HCT116 (cell line): Measurements from ENCODE around the gene UNKL. TPM values are rescaled to one million over a fixed set of nuclear protein-coding genes. Genes with fewer than 3 reads are reported as not detected.

Experiments
- ATAC-seq: fragments of 200-7000 bp; cut with Tn5 transposase; 2 replicates; pipeline ENCODE4 v1.9.1; 2020; ENCODE audit warnings: mild to moderate bottlenecking, moderate library complexity
- BruUV-seq: library from RNA; stranded (reverse); fragments of 400-500 nt; replicated peaks from 2 replicates; lab custom pipeline; 2021; lab: Mats Ljungman, UMichigan
- CTCF ChIA-PET: fragments of 300-600 bp; sonication (Branson Sonifier 250); formaldehyde crosslinking; loops from one replicate; lab custom pipeline; 2021; ENCODE audit warnings: antibody characterized with exemption; lab: Charles Lee
- POLR2A ChIA-PET: fragments of 300-600, 350-600 bp; sonication (Branson Sonifier 250); formaldehyde crosslinking; loops from one replicate; lab custom pipeline; 2021; ENCODE audit warnings: antibody characterized with exemption; lab: Charles Lee
- RAD21 ChIA-PET, 2 experiments: fragments of 300-600 bp; sonication (Branson Sonifier 250); formaldehyde crosslinking; loops; one replicate each; lab custom pipeline; 2023; ENCODE audit warnings: low total read pairs in 2 of 2; ENCODE audit not compliant: uncharacterized antibody in 2 of 2, unreplicated experiment in 2 of 2, low non-redundant PET in 1 of 2; lab: Charles Lee
- DNase-seq: peaks from one replicate; pipeline ENCODE4 v3.0.0-alpha.2; 2010; ENCODE audit warnings: low read depth, low spot score
- H2AFZ ChIP-seq: fragments of 200-600 bp; shearing (Covaris generic), sonication (generic); 2 replicates; pipeline ENCODE4 v1.6.1; 2017; ENCODE audit warnings: low read depth, mixed run types, mixed read lengths, antibody characterized with exemption, low read length; ENCODE audit not compliant: poor library complexity, severe bottlenecking
- H3K27ac ChIP-seq: 2 replicates; pipeline ENCODE4 v1.5.1; 2012; ENCODE audit warnings: low read depth, low read length
- H3K27me3 ChIP-seq: fragments of 200-600 bp; sonication (generic); 2 replicates; pipeline ENCODE4 v1.6.1; 2016; ENCODE audit warnings: mixed run types, low read length, mixed read lengths; ENCODE audit not compliant: insufficient read depth
- H3K36me3 ChIP-seq, 2 experiments: fragments of 200-500 bp in 1 of 2; fragments of 200-600 bp in 1 of 2; sonication (Bioruptor generic) in 1 of 2; sonication (generic) in 1 of 2; 2 replicates each; pipeline versions ENCODE4 v1.5.1 to v1.6.1; 2014 to 2016; ENCODE audit warnings: low read length in 2 of 2, inconsistent platforms in 1 of 2, mixed read lengths in 1 of 2, mixed run types in 1 of 2; ENCODE audit not compliant: insufficient read depth in 2 of 2, control insufficient read depth in 1 of 2
- H3K4me1 ChIP-seq, 2 experiments: fragments of 200-600 bp in 1 of 2; sonication (generic) in 1 of 2; 2 replicates each; pipeline versions ENCODE4 v1.5.1 to v1.6.1; 2012 to 2017; ENCODE audit warnings: low read length in 2 of 2, inconsistent platforms in 1 of 2, mild to moderate bottlenecking in 1 of 2, mixed read lengths in 1 of 2, mixed run types in 1 of 2, moderate library complexity in 1 of 2; ENCODE audit not compliant: insufficient read depth in 2 of 2, control insufficient read depth in 1 of 2
- H3K4me2 ChIP-seq: fragments of 200-600 bp; sonication (generic); 2 replicates; pipeline ENCODE4 v1.6.1; 2017; ENCODE audit warnings: mixed run types, low read length, mixed read lengths
- H3K4me3 ChIP-seq, 2 experiments: fragments of 200-600 bp in 1 of 2; sonication (generic) in 1 of 2; replicated peaks in 1 of 2; 2 replicates each; pipeline ENCODE4 v1.5.1; 2011 to 2016; ENCODE audit warnings: low read length in 2 of 2, control low read depth in 1 of 2, low read depth in 1 of 2, mild to moderate bottlenecking in 1 of 2, mixed read lengths in 1 of 2, mixed run types in 1 of 2
- H3K79me2 ChIP-seq: fragments of 200-600 bp; sonication (generic); 2 replicates; pipeline ENCODE4 v1.6.1; 2017; ENCODE audit warnings: mild to moderate bottlenecking, mixed run types, low read length, moderate library complexity, mixed read lengths; ENCODE audit not compliant: insufficient read depth
- H3K9ac ChIP-seq: fragments of 200-600 bp; sonication (generic); 2 replicates; pipeline ENCODE4 v1.6.1; 2016; ENCODE audit warnings: low read length, mixed read lengths
- H3K9me2 ChIP-seq: fragments of 200-600 bp; sonication (generic), shearing (Covaris generic); 2 replicates; pipeline ENCODE4 v1.6.1; 2017; ENCODE audit warnings: mixed run types, mild to moderate bottlenecking, moderate library complexity; ENCODE audit not compliant: insufficient read depth
- H3K9me3 ChIP-seq, 2 experiments: fragments of 200-500 bp in 1 of 2; fragments of 200-600 bp in 1 of 2; sonication (Bioruptor generic) in 1 of 2; sonication (generic) in 1 of 2; 2 replicates each; pipeline ENCODE4 v1.6.1; 2014 to 2017; ENCODE audit warnings: low read length in 2 of 2, mixed read lengths in 2 of 2, inconsistent platforms in 1 of 2, low read depth in 1 of 2, mild to moderate bottlenecking in 1 of 2, mixed run types in 1 of 2, moderate library complexity in 1 of 2; ENCODE audit not compliant: control insufficient read depth in 1 of 2, insufficient read depth in 1 of 2
- H4K20me1 ChIP-seq: fragments of 200-600 bp; sonication (generic), shearing (Covaris generic); 2 replicates; pipeline ENCODE4 v1.6.1; 2017; ENCODE audit warnings: mixed run types, mild to moderate bottlenecking, moderate library complexity; ENCODE audit not compliant: insufficient read depth
- ATF3 ChIP-seq: IDR thresholded peaks from 2 replicates; pipeline ENCODE4 v1.6.1; 2012
- CBX3 ChIP-seq: IDR thresholded peaks from 2 replicates; pipeline ENCODE4 v1.6.1; 2012; ENCODE audit warnings: low read depth
- CEBPB ChIP-seq: IDR thresholded peaks from 2 replicates; pipeline ENCODE4 v1.6.1; 2012; ENCODE audit warnings: low read depth
- CTCF ChIP-seq, 3 experiments: fragments of 200-600 bp in 1 of 3; sonication (generic) in 1 of 3; IDR thresholded peaks in 2 of 3; conservative IDR thresholded peaks in 1 of 3; 2 replicates each; pipeline ENCODE4 v1.5.1; 2012 to 2017; ENCODE audit warnings: low read depth in 2 of 3, low read length in 2 of 3, antibody characterized with exemption in 1 of 3, borderline replicate concordance in 1 of 3, control low read depth in 1 of 3, mild to moderate bottlenecking in 1 of 3, mixed read lengths in 1 of 3, mixed run types in 1 of 3, moderate library complexity in 1 of 3; ENCODE audit not compliant: insufficient read depth in 1 of 3
- EZH2 ChIP-seq: fragments of 200-600 bp; sonication (generic); IDR thresholded peaks from 2 replicates; pipeline ENCODE4 v1.6.1; 2017; ENCODE audit warnings: antibody characterized with exemption, mixed run types
- FOSL1 ChIP-seq: IDR thresholded peaks from 2 replicates; pipeline ENCODE4 v1.6.1; 2012; ENCODE audit warnings: low read depth
- JUND ChIP-seq: IDR thresholded peaks from 2 replicates; pipeline ENCODE4 v1.6.1; 2012
- POLR2A ChIP-seq: IDR thresholded peaks from 2 replicates; pipeline ENCODE4 v1.7.0; 2011; ENCODE audit warnings: borderline replicate concordance; ENCODE audit not compliant: insufficient read depth, insufficient read length; ENCODE audit errors: extremely low read depth
- POLR2AphosphoS5 ChIP-seq: IDR thresholded peaks from 2 replicates; pipeline ENCODE4 v1.6.1; 2011; ENCODE audit warnings: mild to moderate bottlenecking, low read depth, low read length, moderate library complexity
- REST ChIP-seq: IDR thresholded peaks from 2 replicates; pipeline ENCODE4 v1.6.1; 2012; ENCODE audit warnings: low read depth
- SIN3A ChIP-seq: IDR thresholded peaks from 2 replicates; pipeline ENCODE4 v1.6.1; 2012; ENCODE audit warnings: low read depth
- SP1 ChIP-seq: IDR thresholded peaks from 2 replicates; pipeline ENCODE4 v1.6.1; 2012; ENCODE audit warnings: low read depth
- SRF ChIP-seq: IDR thresholded peaks from 2 replicates; pipeline ENCODE4 v1.6.1; 2012; ENCODE audit warnings: low read depth
- TCF7L2 ChIP-seq: IDR thresholded peaks from 2 replicates; pipeline ENCODE4 v1.7.0; 2011; ENCODE audit warnings: borderline replicate concordance, inconsistent platforms; ENCODE audit not compliant: insufficient read depth, insufficient read length; ENCODE audit errors: extremely low read depth
- YY1 ChIP-seq: IDR thresholded peaks from 2 replicates; pipeline ENCODE4 v1.6.1; 2011; ENCODE audit warnings: low read length, low read depth, moderate library complexity, mild to moderate bottlenecking; ENCODE audit not compliant: insufficient replicate concordance; ENCODE audit errors: extremely low read depth
- ZFX ChIP-seq: fragments of 450-650 bp; IDR thresholded peaks from 2 replicates; pipeline ENCODE4 v1.6.1; 2017
- ZNF274 ChIP-seq: fragments of 200-500 bp; sonication (Bioruptor generic); IDR thresholded peaks from 2 replicates; pipeline ENCODE4 v1.6.1; 2014; ENCODE audit warnings: mild to moderate bottlenecking, low read depth, low read length, inconsistent platforms
- intact Hi-C: fragments of 100-400 bp; cut with micrococcal nuclease; formaldehyde crosslinking; loops from 2 replicates; pipeline ENCODE4 v1.10.0; 2022
- total RNA-seq: library from RNA; stranded (reverse); gene quantifications from one replicate; pipeline ENCODE4 v1.2.1, GENCODE V29; 2021; ENCODE audit not compliant: unreplicated experiment

UNKL gene
- total RNA-seq, 1 experiment from 2014 or later, result 24.9 TPM

DNA sequence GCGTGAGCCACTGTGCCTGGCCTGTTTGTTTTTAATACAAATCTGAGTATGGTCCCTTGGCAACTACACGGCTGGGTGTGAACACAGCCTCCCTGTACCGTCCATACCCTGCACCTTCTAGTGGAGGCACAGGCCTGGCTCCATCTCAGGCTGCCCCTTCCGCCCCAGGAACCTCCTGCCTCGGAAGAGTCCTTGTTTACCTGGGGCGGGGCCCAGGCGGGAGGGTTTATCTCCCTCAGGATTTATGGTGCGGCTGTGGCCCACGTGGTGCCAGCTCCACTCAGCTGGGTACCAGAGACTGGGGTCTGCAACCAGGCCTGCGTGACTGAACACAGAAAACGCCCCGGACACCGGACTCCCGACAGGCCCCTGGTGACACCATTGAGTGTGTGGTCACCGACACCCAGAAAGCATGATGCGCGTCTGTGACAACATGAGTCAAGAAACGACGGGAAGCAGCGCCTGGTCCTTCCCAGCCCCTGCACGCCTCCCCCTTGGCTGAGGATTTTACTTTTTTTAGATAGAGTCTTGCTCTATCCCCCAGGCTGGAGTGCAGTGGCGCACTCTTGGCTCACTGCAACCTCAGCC lies 19.0 kb downstream of the UNKL start (continued):
- TF ChIP-seq YY1 (no peak), POLR2A (no peak), ZNF274 (no peak), POLR2AphosphoS5 (no peak)

DNA sequence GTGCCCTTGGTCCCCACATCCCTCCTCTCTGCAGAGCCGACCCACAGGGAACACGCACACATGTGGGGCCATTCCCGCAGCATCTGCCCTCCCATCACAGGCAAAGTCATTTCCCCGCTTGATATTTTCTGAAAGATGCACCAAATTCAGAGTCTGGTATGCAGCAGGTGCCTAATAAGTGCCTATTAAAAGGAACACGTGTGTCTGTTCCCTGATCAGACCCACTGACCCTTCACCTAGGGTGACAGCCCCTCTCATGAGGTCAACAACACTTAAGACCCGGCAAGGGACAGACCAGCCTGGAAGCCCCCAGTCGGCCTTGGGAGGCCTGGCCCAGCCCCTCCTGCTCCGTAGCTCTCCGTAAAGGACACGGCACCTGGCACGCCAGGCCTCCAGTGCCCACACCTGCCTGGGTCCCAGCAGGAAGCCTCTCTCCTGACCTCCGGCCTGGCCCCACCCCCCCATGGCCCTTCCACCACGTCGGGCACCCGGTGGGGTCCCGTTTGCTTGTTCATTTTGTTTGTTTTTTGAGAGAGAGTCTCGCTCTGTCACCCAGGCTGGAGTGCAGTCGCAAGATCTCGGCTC lies 20.0 kb downstream of the UNKL start:
- H3K4me2 ChIP-seq, result no peak overlapping the region
- H3K79me2 ChIP-seq, result no peaks in the 10 kb centered on the region
- BruUV-seq, result no TSS peak
- intact Hi-C loops, result no loop called here
- ATAC-seq (no peak), DNase-seq (no peak)
- no peaks in the 10 kb centered on the region for H3K4me1 ChIP-seq
- no peaks in the 10 kb centered on the region for H3K9me2 ChIP-seq
- H4K20me1 ChIP-seq, result no peaks in the 10 kb centered on the region
- H2AFZ ChIP-seq, result no peak overlapping the region
- no peak overlapping the region for H3K27ac ChIP-seq
- TF ChIP-seq SIN3A (no peak), EZH2 (no peak), CEBPB (no peak), YY1 (no peak), ATF3 (no peak), SP1 (no peak), TCF7L2 (no peak), FOSL1 (no peak), ZNF274 (no peak), ZFX (no peak), REST (no peak), SRF (no peak), CBX3 (no peak), CTCF (IDR thresholded peaks at IDR 0.05 in 2 of 3, conservative IDR thresholded peaks at IDR 0.05 in 1 of 3; ENCODE audit: borderline replicate concordance in 1 of 3, insufficient read depth in 1 of 3, low read depth in 2 of 3, low read length in 2 of 3) (no peak), JUND (no peak)
- no peaks in the 10 kb centered on the region for H3K27me3 ChIP-seq
- ChIA-PET POLR2A (no interaction called here), CTCF (no interaction called here), RAD21 (interaction anchor here in 1 of 2 experiments (0.7 kb wide), 1 partner anchor 37 kb away, joined by 3 read pairs; no protein-coding TSS in a partner anchor)
- H3K36me3 ChIP-seq, result no peaks in the 10 kb centered on the region; a peak in 1 of 4 replicates
- no peaks in the 10 kb centered on the region for H3K9me3 ChIP-seq
- no peak overlapping the region for H3K9ac ChIP-seq
- no peak overlapping the region for H3K4me3 ChIP-seq
